GM19238 (cell line): ENCODE data around the gene CYB561D1.
A peak's percentile ranks its signal among the peaks of the same experiment; 100 is the strongest.
"Not testable (repeated sequence)": the region's sequence is repeated elsewhere in the genome, so short reads cannot be mapped to it uniquely, and the experiment has no call there.

Experiments used
- DNase-seq: peaks from one replicate; pipeline ENCODE4 v3.0.0; 2011; ENCODE audit warnings: low spot score; ENCODE audit not compliant: insufficient read length

Gene CYB561D1, protein sequence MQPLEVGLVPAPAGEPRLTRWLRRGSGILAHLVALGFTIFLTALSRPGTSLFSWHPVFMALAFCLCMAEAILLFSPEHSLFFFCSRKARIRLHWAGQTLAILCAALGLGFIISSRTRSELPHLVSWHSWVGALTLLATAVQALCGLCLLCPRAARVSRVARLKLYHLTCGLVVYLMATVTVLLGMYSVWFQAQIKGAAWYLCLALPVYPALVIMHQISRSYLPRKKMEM

DNA sequence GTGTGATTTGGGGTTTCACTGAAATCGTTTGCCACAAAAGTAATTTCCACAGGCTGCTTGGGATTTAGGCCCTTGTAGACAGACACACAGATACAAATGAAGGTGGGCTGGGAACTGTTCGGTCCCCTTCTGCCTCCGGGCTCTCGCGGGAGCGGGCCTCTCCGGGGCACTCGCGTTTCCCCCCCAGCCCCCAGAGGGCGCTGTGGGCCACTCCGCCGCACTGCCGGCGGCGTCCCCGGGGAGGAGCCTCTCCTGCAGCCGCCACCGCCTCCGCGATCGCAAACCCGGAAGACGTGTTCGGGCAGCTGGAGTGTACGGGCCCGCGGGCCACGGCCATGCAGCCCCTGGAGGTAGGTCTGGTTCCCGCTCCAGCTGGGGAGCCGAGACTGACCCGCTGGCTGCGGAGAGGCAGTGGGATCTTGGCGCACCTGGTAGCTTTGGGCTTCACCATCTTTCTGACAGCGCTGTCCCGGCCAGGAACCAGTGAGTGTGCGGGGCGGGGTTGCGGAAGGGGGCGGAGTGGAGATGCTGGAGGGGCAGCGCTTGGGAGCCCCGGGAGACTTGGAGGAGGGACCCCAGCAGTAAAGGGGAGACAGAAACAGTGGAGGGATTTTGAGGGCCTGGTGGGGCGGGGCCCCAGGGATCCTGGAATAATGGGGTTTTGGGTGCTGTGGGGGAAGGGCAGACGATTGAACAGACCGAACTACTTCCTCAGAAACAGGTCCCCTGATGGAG, at the start of gene CYB561D1:
Gene CYB561D1, plus strand, starts transcription at position 290 of the 735 bp plus-strand sequence. Its CDS starts 46 bp downstream, at position 336.
- peak; percentile 94 for DNase-seq

- no peak for DNase-seq
These were observed 49.5 kb upstream of the CYB561D1 start for GRCh38 chr1:109444346-109444745.

- DNase-seq, result not testable (repeated sequence)
These were observed 47.8 kb upstream of the CYB561D1 start for GRCh38 chr1:109445949-109446695.

DNA sequence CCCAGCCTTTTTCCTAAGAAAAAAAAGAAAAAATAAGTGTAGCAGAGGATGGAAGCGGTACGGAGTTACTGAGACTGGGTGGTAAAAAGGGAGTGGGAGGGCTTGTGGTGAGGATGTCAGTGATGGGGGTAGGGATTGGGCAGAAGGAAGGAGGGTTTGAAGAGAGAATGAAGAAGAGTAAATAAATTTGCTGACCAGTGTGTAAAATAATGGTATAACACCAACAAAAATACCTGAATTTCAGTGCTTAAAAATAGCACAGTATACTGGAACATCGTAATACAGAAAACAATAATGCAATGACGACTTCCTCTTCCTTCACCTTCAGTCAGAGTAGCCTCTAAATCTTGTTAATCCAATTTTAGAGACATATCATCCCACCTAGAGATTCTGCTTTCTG, 46.4 kb upstream of the CYB561D1 start:
- DNase-seq, result no peak

- DNase-seq, result no peak
These were observed 39.3 kb upstream of the CYB561D1 start for GRCh38 chr1:109454497-109455133.

- DNase-seq, result no peak
These were observed 36.1 kb upstream of the CYB561D1 start for GRCh38 chr1:109457819-109458218.

- no peak for DNase-seq
These were observed 27.8 kb upstream of the CYB561D1 start for GRCh38 chr1:109466125-109466451.

GRCh38 chr1:109466452-109467300, 27.2 kb upstream of the CYB561D1 start, which contains the start of gene SYPL2:
Gene SYPL2, plus strand, starts transcription at chr1:109466546. Its CDS starts 298 bp downstream, at chr1:109466844.
- no peak for DNase-seq

DNA sequence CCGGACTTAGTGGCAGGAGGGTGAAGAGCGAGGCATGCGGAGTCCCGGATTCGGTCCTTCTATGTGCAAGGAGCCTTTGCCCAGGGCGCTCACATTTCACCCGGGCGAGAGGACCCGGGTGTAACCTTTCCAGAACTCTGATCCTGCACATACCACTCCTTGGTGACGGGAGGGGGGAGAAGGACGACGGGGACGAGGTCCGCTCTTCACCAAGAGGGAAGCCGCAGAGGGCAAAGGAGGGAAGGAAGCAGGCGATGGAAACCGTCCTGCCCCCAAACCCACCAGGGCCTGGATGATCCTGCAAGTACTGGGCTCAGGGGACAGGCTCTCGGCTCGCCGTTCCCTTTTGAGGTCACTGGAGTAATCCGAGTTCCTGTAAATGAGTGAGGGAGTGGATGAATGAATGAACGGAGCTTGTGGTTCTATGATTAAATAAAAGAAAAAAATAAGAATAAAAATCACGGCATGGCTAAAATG, 26.6 kb upstream of the CYB561D1 start:
- no peak for DNase-seq

GRCh38 chr1:109468061-109468460, 25.8 kb upstream of the CYB561D1 start:
- no peak for DNase-seq

- DNase-seq, result no peak
These were observed 25.0 kb upstream of the CYB561D1 start for GRCh38 chr1:109468903-109469302.

GRCh38 chr1:109470245-109470644, 23.6 kb upstream of the CYB561D1 start:
- DNase-seq, result no peak

- no peak for DNase-seq
These were observed 21.1 kb upstream of the CYB561D1 start for GRCh38 chr1:109472779-109473178.

DNA sequence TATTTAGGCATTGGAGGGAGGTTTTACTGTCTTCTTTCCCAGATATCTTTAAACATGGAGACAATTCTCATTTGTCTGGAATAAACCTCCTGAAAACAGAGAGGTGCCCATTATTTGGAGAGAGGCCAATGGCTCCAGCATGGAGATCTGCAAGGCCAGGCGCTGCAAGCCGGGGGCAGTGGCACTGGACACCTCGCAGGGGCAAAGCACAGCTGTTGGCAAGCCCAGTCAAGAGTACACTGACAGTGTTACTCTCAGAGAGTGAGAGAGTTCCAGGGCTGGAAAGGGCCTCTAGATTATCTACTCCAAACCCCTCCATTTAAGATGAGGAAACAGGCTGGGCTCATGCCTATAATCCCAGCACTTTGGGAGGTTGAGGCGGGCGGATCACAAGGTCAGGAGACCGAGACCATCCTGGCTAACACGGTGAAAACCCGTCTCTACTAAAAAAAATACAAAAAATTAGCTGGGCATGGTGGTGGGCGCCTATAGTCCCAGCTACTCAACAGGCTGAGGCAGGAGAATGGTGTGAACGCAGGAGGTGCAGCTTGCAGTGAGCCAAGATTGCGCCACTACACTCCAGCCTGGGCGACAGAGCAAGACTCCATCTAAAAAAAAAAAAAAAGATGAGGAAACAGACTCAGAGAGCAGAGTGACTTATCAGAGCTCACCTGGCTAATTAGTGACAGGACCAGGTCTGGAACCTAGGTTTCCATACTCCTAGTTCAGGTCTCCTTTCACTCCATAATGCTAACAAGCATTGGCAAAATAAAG, 20.4 kb upstream of the CYB561D1 start:
- DNase-seq, result not testable (repeated sequence)

DNA sequence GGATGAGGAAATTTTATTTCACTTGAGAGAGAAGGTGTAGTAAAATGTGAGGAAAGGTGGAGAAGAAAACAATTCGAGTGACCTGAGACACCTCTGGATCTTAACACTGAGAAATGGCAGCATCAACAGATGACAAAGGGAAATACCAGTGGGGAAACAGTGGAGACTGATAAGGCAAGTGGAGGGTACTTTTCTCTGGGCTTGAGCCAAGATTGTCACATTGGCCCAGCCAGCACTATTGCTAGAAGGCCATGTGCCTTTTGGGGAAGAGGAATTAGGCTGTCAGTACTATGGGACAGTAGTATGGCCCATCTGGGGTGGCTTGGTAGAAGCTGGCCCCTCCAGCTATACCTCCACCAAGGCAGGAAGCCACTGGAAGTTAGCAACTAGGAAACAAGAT, 19.2 kb upstream of the CYB561D1 start:
- DNase-seq, result no peak

DNA sequence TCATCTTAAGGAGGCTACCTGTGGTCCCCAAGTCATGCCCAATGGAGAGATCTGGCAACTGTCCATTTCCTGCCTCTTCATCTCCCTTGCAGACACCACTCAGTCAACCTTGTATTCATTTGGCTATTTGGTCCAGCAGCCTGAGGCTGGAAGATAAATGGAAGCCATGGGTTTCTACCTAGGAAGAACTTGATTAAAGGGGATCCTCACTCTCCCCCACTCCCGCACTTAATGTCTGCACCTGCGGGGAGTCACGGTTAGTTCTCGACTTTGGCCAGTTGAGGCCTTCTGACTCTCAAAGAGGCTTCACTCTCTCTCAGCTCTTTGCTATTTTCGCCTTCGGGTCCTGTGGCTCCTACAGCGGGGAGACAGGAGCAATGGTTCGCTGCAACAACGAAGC, 18.6 kb upstream of the CYB561D1 start:
- DNase-seq, result no peak

DNA sequence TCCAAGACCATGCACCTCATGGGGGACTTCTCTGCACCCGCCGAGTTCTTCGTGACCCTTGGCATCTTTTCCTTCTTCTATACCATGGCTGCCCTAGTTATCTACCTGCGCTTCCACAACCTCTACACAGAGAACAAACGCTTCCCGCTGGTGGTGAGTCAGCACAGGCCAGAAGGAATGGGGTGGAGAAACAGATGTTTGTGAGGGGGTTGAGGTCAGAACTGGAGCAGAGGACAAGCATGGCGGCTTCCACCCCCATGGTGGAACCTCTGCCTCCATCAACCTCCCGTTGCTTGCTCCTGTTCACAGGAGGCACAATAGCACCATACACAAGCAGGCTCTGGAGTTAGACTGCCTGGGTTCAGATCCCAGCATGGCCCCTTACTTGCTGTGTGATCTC, 17.1 kb upstream of the CYB561D1 start:
- no peak for DNase-seq

DNA sequence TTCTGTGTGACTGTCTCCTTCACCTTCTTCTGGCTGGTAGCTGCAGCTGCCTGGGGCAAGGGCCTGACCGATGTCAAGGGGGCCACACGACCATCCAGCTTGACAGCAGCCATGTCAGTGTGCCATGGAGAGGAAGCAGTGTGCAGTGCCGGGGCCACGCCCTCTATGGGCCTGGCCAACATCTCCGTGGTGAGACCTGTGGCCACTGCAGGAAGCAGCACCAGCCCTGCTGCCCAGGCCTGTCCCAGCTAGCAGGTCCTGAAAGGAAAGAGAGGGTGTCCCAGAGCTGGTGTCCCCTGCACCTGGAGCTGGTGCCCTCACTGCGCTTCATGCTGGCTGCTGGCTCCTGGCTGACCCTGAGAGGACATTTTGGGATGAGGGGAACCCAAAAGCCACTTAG, 16.1 kb upstream of the CYB561D1 start:
- DNase-seq, result no peak

GRCh38 chr1:109478806-109479205, 15.1 kb upstream of the CYB561D1 start:
- DNase-seq, result no peak

DNA sequence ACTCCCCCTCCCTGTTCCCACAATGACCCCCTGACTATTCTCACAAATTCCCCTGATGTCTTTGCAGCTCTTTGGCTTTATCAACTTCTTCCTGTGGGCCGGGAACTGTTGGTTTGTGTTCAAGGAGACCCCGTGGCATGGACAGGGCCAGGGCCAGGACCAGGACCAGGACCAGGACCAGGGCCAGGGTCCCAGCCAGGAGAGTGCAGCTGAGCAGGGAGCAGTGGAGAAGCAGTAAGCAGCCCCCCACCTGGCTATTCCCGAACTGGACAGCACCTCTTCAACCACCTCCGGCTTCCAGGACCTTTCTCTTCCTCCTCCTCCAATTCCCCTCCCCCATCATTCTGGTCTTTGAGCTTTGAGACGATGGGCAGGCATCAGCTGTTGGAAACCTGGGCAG, 14.6 kb upstream of the CYB561D1 start:
- no peak for DNase-seq
